ENCODE measurements around the gene POC1B.
A peak's percentile ranks its signal among the peaks of the same experiment; 100 is the strongest.

Gene POC1B

GRCh38 chr12:89414322-89414721 is 111.5 kb downstream of the POC1B start:
- Histone ChIP-seq H3K18ac (ENCODE audit: low read length) (no peak overlapping the region), H2BK120ac (ENCODE audit: low read depth, low read length) (no peak overlapping the region), H2AK5ac (ENCODE audit: low read length) (no peak overlapping the region), H4K5ac (ENCODE audit: low read length) (no peak overlapping the region), H2BK5ac (ENCODE audit: low read length) (peak overlapping the region; percentile 16), H3K4me3 (ENCODE audit: low read length) (no peak overlapping the region), H2BK15ac (replicated peaks; ENCODE audit: low read depth) (no peak overlapping the region), H3K4me1 (ENCODE audit: control insufficient read depth, low read depth, low read length) (peaks cover 10% of the 10 kb centered on the region), H3K23ac (ENCODE audit: low read length) (no peak overlapping the region), H3K4me2 (ENCODE audit: low read length) (no peak overlapping the region), H3K4ac (ENCODE audit: low read depth, low read length) (no peak overlapping the region), H3K56ac (ENCODE audit: low read length) (peak overlapping the region; percentile 51), H3K36me3 (ENCODE audit: control insufficient read depth, insufficient read depth, low read length) (no peaks in the 10 kb centered on the region), H3K27ac (ENCODE audit: low read depth, low read length) (no peak overlapping the region), H4K8ac (ENCODE audit: low read depth, low read length) (no peak overlapping the region), H3K27me3 (ENCODE audit: insufficient read depth, low read length, poor library complexity) (no peaks in the 10 kb centered on the region), H3K79me1 (ENCODE audit: low read length) (no peaks in the 10 kb centered on the region), H3K9ac (ENCODE audit: low read length) (no peak overlapping the region), H3K79me2 (ENCODE audit: control insufficient read depth, insufficient read depth, low read length) (no peaks in the 10 kb centered on the region)
- DNase-seq, result no peak
- whole genome bisulfite sequencing (ENCODE audit: extremely low coverage, insufficient coverage, low lambda C conversion rate), result no CpG with 5 or more reads among the region's 3 CpGs

GRCh38 chr12:89413234-89413633 is 112.6 kb downstream of the POC1B start:
- no peak overlapping the region for H3K23ac ChIP-seq (ENCODE audit: low read length)
- no CpG with 5 or more reads among the region's 3 CpGs for WGBS (ENCODE audit: extremely low coverage, insufficient coverage, low lambda C conversion rate)
- H3K56ac ChIP-seq (ENCODE audit: low read length), result no peak overlapping the region
- H4K5ac ChIP-seq (ENCODE audit: low read length), result no peak overlapping the region
- H3K79me2 ChIP-seq (ENCODE audit: control insufficient read depth, insufficient read depth, low read length), result no peaks in the 10 kb centered on the region
- no peaks in the 10 kb centered on the region for H3K27me3 ChIP-seq (ENCODE audit: insufficient read depth, low read length, poor library complexity)
- peaks cover 10% of the 10 kb centered on the region for H3K4me1 ChIP-seq (ENCODE audit: control insufficient read depth, low read depth, low read length)
- no peak overlapping the region for H3K4ac ChIP-seq (ENCODE audit: low read depth, low read length)
- no peak for DNase-seq
- no peak overlapping the region for H2BK15ac ChIP-seq (replicated peaks; ENCODE audit: low read depth)
- H2AK5ac ChIP-seq (ENCODE audit: low read length), result no peak overlapping the region
- H2BK5ac ChIP-seq (ENCODE audit: low read length), result no peak overlapping the region
- no peak overlapping the region for H3K9ac ChIP-seq (ENCODE audit: low read length)
- H3K4me2 ChIP-seq (ENCODE audit: low read length), result no peak overlapping the region
- H3K4me3 ChIP-seq (ENCODE audit: low read length), result no peak overlapping the region
- H3K27ac ChIP-seq (ENCODE audit: low read depth, low read length), result no peak overlapping the region
- H3K36me3 ChIP-seq (ENCODE audit: control insufficient read depth, insufficient read depth, low read length), result no peaks in the 10 kb centered on the region
- H4K8ac ChIP-seq (ENCODE audit: low read depth, low read length), result no peak overlapping the region
- H2BK120ac ChIP-seq (ENCODE audit: low read depth, low read length), result peak overlapping the region; percentile 65
- no peak overlapping the region for H3K18ac ChIP-seq (ENCODE audit: low read length)
- H3K79me1 ChIP-seq (ENCODE audit: low read length), result no peaks in the 10 kb centered on the region

- H3K27me3 ChIP-seq (ENCODE audit: insufficient read depth, low read length, poor library complexity), result no peaks in the 10 kb centered on the region
- H3K79me2 ChIP-seq (ENCODE audit: control insufficient read depth, insufficient read depth, low read length), result no peaks in the 10 kb centered on the region
- no peak overlapping the region for H2BK15ac ChIP-seq (replicated peaks; ENCODE audit: low read depth)
- DNase-seq, result no peak
- no peak overlapping the region for H3K9ac ChIP-seq (ENCODE audit: low read length)
- H3K27ac ChIP-seq (ENCODE audit: low read depth, low read length), result no peak overlapping the region
- H2BK5ac ChIP-seq (ENCODE audit: low read length), result no peak overlapping the region
- H2BK120ac ChIP-seq (ENCODE audit: low read depth, low read length), result no peak overlapping the region
- H3K4ac ChIP-seq (ENCODE audit: low read depth, low read length), result no peak overlapping the region
- H3K4me3 ChIP-seq (ENCODE audit: low read length), result no peak overlapping the region
- H3K4me2 ChIP-seq (ENCODE audit: low read length), result no peak overlapping the region
- peak overlapping the region; percentile 71 for H3K56ac ChIP-seq (ENCODE audit: low read length)
- WGBS (ENCODE audit: extremely low coverage, insufficient coverage, low lambda C conversion rate), result no CpG with 5 or more reads among the region's 6 CpGs
- no peak overlapping the region for H3K23ac ChIP-seq (ENCODE audit: low read length)
- no peak overlapping the region for H4K5ac ChIP-seq (ENCODE audit: low read length)
- H3K18ac ChIP-seq (ENCODE audit: low read length), result no peak overlapping the region
- H3K79me1 ChIP-seq (ENCODE audit: low read length), result no peaks in the 10 kb centered on the region
- H4K8ac ChIP-seq (ENCODE audit: low read depth, low read length), result no peak overlapping the region
- H2AK5ac ChIP-seq (ENCODE audit: low read length), result no peak overlapping the region
- H3K4me1 ChIP-seq (ENCODE audit: control insufficient read depth, low read depth, low read length), result peaks cover 10% of the 10 kb centered on the region
- no peaks in the 10 kb centered on the region for H3K36me3 ChIP-seq (ENCODE audit: control insufficient read depth, insufficient read depth, low read length)
These were observed 113.2 kb downstream of the POC1B start for GRCh38 chr12:89412665-89413064.

- no peak overlapping the region for H4K5ac ChIP-seq (ENCODE audit: low read length)
- no peaks in the 10 kb centered on the region for H3K79me1 ChIP-seq (ENCODE audit: low read length)
- no peaks in the 10 kb centered on the region for H3K27me3 ChIP-seq (ENCODE audit: insufficient read depth, low read length, poor library complexity)
- H3K4me2 ChIP-seq (ENCODE audit: low read length), result no peak overlapping the region
- H3K4me3 ChIP-seq (ENCODE audit: low read length), result no peak overlapping the region
- H3K56ac ChIP-seq (ENCODE audit: low read length), result no peak overlapping the region
- H3K23ac ChIP-seq (ENCODE audit: low read length), result no peak overlapping the region
- H2BK15ac ChIP-seq (replicated peaks; ENCODE audit: low read depth), result no peak overlapping the region
- no peak overlapping the region for H4K8ac ChIP-seq (ENCODE audit: low read depth, low read length)
- no peak overlapping the region for H2AK5ac ChIP-seq (ENCODE audit: low read length)
- no peak overlapping the region for H3K4ac ChIP-seq (ENCODE audit: low read depth, low read length)
- no peaks in the 10 kb centered on the region for H3K36me3 ChIP-seq (ENCODE audit: control insufficient read depth, insufficient read depth, low read length)
- no peak overlapping the region for H2BK120ac ChIP-seq (ENCODE audit: low read depth, low read length)
- WGBS (ENCODE audit: extremely low coverage, insufficient coverage, low lambda C conversion rate), result no CpG with 5 or more reads among the region's 4 CpGs
- H3K4me1 ChIP-seq (ENCODE audit: control insufficient read depth, low read depth, low read length), result peaks cover 10% of the 10 kb centered on the region
- H3K79me2 ChIP-seq (ENCODE audit: control insufficient read depth, insufficient read depth, low read length), result no peaks in the 10 kb centered on the region
- H3K18ac ChIP-seq (ENCODE audit: low read length), result peak overlapping the region; percentile 18
- DNase-seq, result peak; percentile 81
- peak overlapping the region; percentile 6 for H3K27ac ChIP-seq (ENCODE audit: low read depth, low read length)
- H3K9ac ChIP-seq (ENCODE audit: low read length), result no peak overlapping the region
- no peak overlapping the region for H2BK5ac ChIP-seq (ENCODE audit: low read length)
These were observed 114.0 kb downstream of the POC1B start for GRCh38 chr12:89411846-89412245.

- Histone ChIP-seq H4K8ac (ENCODE audit: low read depth, low read length) (no peak overlapping the region), H3K9ac (ENCODE audit: low read length) (no peak overlapping the region), H3K79me1 (ENCODE audit: low read length) (no peaks in the 10 kb centered on the region), H2AK5ac (ENCODE audit: low read length) (no peak overlapping the region), H2BK120ac (ENCODE audit: low read depth, low read length) (no peak overlapping the region), H3K4me3 (ENCODE audit: low read length) (no peak overlapping the region), H3K4me1 (ENCODE audit: control insufficient read depth, low read depth, low read length) (peaks cover 9% of the 10 kb centered on the region), H3K36me3 (ENCODE audit: control insufficient read depth, insufficient read depth, low read length) (no peaks in the 10 kb centered on the region), H3K27ac (ENCODE audit: low read depth, low read length) (no peak overlapping the region), H2BK5ac (ENCODE audit: low read length) (no peak overlapping the region), H3K4ac (ENCODE audit: low read depth, low read length) (no peak overlapping the region), H3K18ac (ENCODE audit: low read length) (no peak overlapping the region), H3K23ac (ENCODE audit: low read length) (no peak overlapping the region), H3K79me2 (ENCODE audit: control insufficient read depth, insufficient read depth, low read length) (no peaks in the 10 kb centered on the region), H2BK15ac (replicated peaks; ENCODE audit: low read depth) (no peak overlapping the region), H4K5ac (ENCODE audit: low read length) (no peak overlapping the region), H3K56ac (ENCODE audit: low read length) (no peak overlapping the region), H3K4me2 (ENCODE audit: low read length) (no peak overlapping the region), H3K27me3 (ENCODE audit: insufficient read depth, low read length, poor library complexity) (no peaks in the 10 kb centered on the region)
- no CpG with 5 or more reads among the region's 2 CpGs for WGBS (ENCODE audit: extremely low coverage, insufficient coverage, low lambda C conversion rate)
- DNase-seq, result no peak
These were observed 114.6 kb downstream of the POC1B start for GRCh38 chr12:89411234-89411633.

- Histone ChIP-seq H3K27me3 (ENCODE audit: insufficient read depth, low read length, poor library complexity) (no peaks in the 10 kb centered on the region), H3K36me3 (ENCODE audit: control insufficient read depth, insufficient read depth, low read length) (no peaks in the 10 kb centered on the region), H3K4me3 (ENCODE audit: low read length) (no peak overlapping the region), H2BK120ac (ENCODE audit: low read depth, low read length) (no peak overlapping the region), H3K18ac (ENCODE audit: low read length) (no peak overlapping the region), H3K4ac (ENCODE audit: low read depth, low read length) (no peak overlapping the region), H3K56ac (ENCODE audit: low read length) (no peak overlapping the region), H2BK5ac (ENCODE audit: low read length) (no peak overlapping the region), H3K9ac (ENCODE audit: low read length) (no peak overlapping the region), H3K23ac (ENCODE audit: low read length) (no peak overlapping the region), H2BK15ac (replicated peaks; ENCODE audit: low read depth) (no peak overlapping the region), H3K4me2 (ENCODE audit: low read length) (no peak overlapping the region), H3K4me1 (ENCODE audit: control insufficient read depth, low read depth, low read length) (no peaks in the 10 kb centered on the region), H4K8ac (ENCODE audit: low read depth, low read length) (no peak overlapping the region), H4K5ac (ENCODE audit: low read length) (no peak overlapping the region), H3K79me1 (ENCODE audit: low read length) (no peaks in the 10 kb centered on the region), H3K79me2 (ENCODE audit: control insufficient read depth, insufficient read depth, low read length) (no peaks in the 10 kb centered on the region), H3K27ac (ENCODE audit: low read depth, low read length) (no peak overlapping the region), H2AK5ac (ENCODE audit: low read length) (no peak overlapping the region)
- no peak for DNase-seq
- WGBS (ENCODE audit: extremely low coverage, insufficient coverage, low lambda C conversion rate), result no CpG with 5 or more reads among the region's 4 CpGs
These were observed 120.1 kb downstream of the POC1B start for GRCh38 chr12:89405626-89406345.
